DOHH2 (cell line): ENCODE results near the gene UNC80.

ENCODE experiments used
- CTCF ChIP-seq: fragments of 200-600 bp; sonication (generic); IDR thresholded peaks from one replicate; pipeline ENCODE4 v1.5.1; 2014; ENCODE audit warnings: antibody characterized with exemption, mild to moderate bottlenecking, low read depth, low read length; ENCODE audit not compliant: poor library complexity, severe bottlenecking
- EZH2phosphoT487 ChIP-seq: fragments of 200-600 bp; sonication (generic); IDR thresholded peaks from 2 replicates; pipeline ENCODE4 v1.6.1; 2017; ENCODE audit warnings: borderline replicate concordance, mild to moderate bottlenecking, antibody characterized with exemption, low read length, moderate library complexity, mixed read lengths

- no peak for TF ChIP-seq CTCF
- TF ChIP-seq EZH2phosphoT487 = no peak
These were observed 150.5 kb downstream of the UNC80 start for GRCh38 chr2:209922116-209922515.
